ENCODE data around the gene NRSN2. TPM values are rescaled to one million over a fixed set of nuclear protein-coding genes. Genes with fewer than 3 reads are reported as not detected.
A peak's percentile ranks its signal among the peaks of the same experiment; 100 is the strongest.

Gene NRSN2
- total RNA-seq, 2 donors from 2014 or later: 24.7 to 38.4 TPM

GRCh38 chr20:298776-299391 is 48.0 kb upstream of the NRSN2 start:
- no peak for DNase-seq
- peak overlapping the region; percentile 96 for H3K27ac Mint-ChIP-seq
- H3K27ac ChIP-seq (ENCODE audit: low read depth, low read length): no peak overlapping the region

GRCh38 chr20:300345-300990 is 46.4 kb upstream of the NRSN2 start:
- Mint-ChIP-seq H3K4me3 (peak overlapping the region; percentile 96), H3K27ac (peak overlapping the region; percentile 97), H3K9me3 (peaks cover 3% of the 10 kb centered on the region), H3K27me3 (ENCODE audit: insufficient read depth) (peaks cover 17% of the 10 kb centered on the region), H3K36me3 (ENCODE audit: low read depth) (peaks cover 13% of the 10 kb centered on the region), H3K4me1 (peaks cover 38% of the 10 kb centered on the region)
- Histone ChIP-seq H3K9me3 (ENCODE audit: control insufficient read depth, low read length) (no peaks in the 10 kb centered on the region), H3K4me3 (ENCODE audit: low read length) (peak overlapping the region; percentile 90), H3K4me1 (ENCODE audit: control insufficient read depth, insufficient read depth, low read length) (peaks cover 9% of the 10 kb centered on the region), H3K27me3 (ENCODE audit: control insufficient read depth, insufficient read depth, low read length, poor library complexity, severe bottlenecking) (no peaks in the 10 kb centered on the region), H3K27ac (ENCODE audit: low read depth, low read length) (peak overlapping the region; percentile 58), H3K36me3 (ENCODE audit: control insufficient read depth, insufficient read depth, low read length) (peaks cover 3% of the 10 kb centered on the region), H3K9ac (ENCODE audit: extremely low read depth, low read length, poor library complexity, severe bottlenecking) (no peak overlapping the region)
- no peak for TF ChIP-seq CTCF (conservative IDR thresholded peaks at IDR 0.05)
- WGBS, 2 experiments (ENCODE audit: insufficient coverage in 1 of 2, insufficient read length in 1 of 2): 16 to 21% methylated on average over 5 to 10 of the region's 10 CpGs
- DNase-seq: peak; percentile 86

More at GRCh38 chr20:298776-299391, 48.0 kb upstream of the NRSN2 start:
- Mint-ChIP-seq H3K27me3 (ENCODE audit: insufficient read depth) (peaks cover 22% of the 10 kb centered on the region), H3K4me3 (peak overlapping the region; percentile 96), H3K9me3 (peaks cover 3% of the 10 kb centered on the region), H3K4me1 (peaks cover 40% of the 10 kb centered on the region), H3K36me3 (ENCODE audit: low read depth) (peaks cover 10% of the 10 kb centered on the region)
- peak overlapping the region; percentile 75 for H3K9ac ChIP-seq (ENCODE audit: extremely low read depth, low read length, poor library complexity, severe bottlenecking)
- TF ChIP-seq CTCF (conservative IDR thresholded peaks at IDR 0.05): no peak
- H3K36me3 ChIP-seq (ENCODE audit: control insufficient read depth, insufficient read depth, low read length): peaks cover 3% of the 10 kb centered on the region
- H3K27me3 ChIP-seq (ENCODE audit: control insufficient read depth, insufficient read depth, low read length, poor library complexity, severe bottlenecking): no peaks in the 10 kb centered on the region
- 0 to 8% methylated on average over 7 to 14 of the region's 15 CpGs for WGBS, 2 experiments (ENCODE audit: insufficient coverage in 1 of 2, insufficient read length in 1 of 2)
- peak overlapping the region; percentile 90 for H3K4me3 ChIP-seq (ENCODE audit: low read length)
- peaks cover 9% of the 10 kb centered on the region for H3K4me1 ChIP-seq (ENCODE audit: control insufficient read depth, insufficient read depth, low read length)
- H3K9me3 ChIP-seq (ENCODE audit: control insufficient read depth, low read length): no peaks in the 10 kb centered on the region

DNA sequence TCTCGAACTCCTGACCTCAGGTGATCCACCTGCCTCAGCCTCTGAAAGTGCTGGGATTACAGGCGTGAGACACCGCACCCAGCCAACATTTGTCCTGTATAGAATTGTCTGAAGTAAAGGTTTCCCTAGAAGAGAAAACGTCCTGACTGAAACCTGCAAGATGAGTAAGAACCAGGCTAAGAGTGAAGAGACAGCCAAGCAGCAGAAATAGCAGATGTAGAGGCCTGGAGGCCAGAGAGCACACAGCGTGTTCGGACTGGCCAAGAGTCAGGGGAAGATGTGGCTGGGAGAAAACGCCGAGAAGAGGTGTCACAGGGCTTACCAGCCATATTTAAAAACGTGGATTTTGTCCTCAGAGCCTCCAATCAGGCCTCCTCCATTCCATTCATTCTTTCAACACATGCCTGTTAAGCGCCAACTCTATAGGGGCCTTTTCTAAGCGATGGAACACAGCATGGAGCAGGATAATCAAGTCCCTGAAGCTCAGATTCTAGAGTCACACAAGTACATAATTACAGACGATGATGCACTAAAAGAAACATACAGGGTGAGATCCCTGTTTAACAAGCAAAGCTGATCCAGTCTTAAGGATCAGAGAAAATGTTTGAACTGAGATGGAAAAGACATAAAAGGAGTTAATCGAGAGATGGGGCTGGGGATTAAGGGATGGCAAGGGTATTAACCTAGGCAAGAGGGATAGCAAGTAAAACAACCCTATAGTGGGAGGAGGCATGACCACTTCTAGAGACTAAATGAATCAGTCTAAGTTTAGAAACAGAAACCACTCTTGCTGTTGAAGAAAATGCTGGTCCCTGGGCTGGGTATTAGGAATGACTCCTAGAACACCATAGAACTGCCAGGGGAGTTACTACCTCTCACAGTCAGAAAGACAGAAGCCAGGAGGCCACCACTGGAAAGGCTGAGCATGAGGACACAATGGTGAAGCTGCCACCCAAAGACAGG is 44.7 kb upstream of the NRSN2 start:
- peaks cover 3% of the 10 kb centered on the region for H3K9me3 Mint-ChIP-seq
- Histone ChIP-seq H3K36me3 (ENCODE audit: control insufficient read depth, insufficient read depth, low read length) (peaks cover 3% of the 10 kb centered on the region), H3K27me3 (ENCODE audit: control insufficient read depth, insufficient read depth, low read length, poor library complexity, severe bottlenecking) (no peaks in the 10 kb centered on the region), H3K9me3 (ENCODE audit: control insufficient read depth, low read length) (no peaks in the 10 kb centered on the region), H3K27ac (ENCODE audit: low read depth, low read length) (no peak overlapping the region), H3K4me3 (ENCODE audit: low read length) (no peak overlapping the region), H3K4me1 (ENCODE audit: control insufficient read depth, insufficient read depth, low read length) (peaks cover 9% of the 10 kb centered on the region), H3K9ac (ENCODE audit: extremely low read depth, low read length, poor library complexity, severe bottlenecking) (no peak overlapping the region)
- no peak for DNase-seq
- peaks cover 13% of the 10 kb centered on the region for H3K36me3 Mint-ChIP-seq (ENCODE audit: low read depth)
- no peak overlapping the region for H3K4me3 Mint-ChIP-seq
- H3K4me1 Mint-ChIP-seq: peaks cover 30% of the 10 kb centered on the region
- peak overlapping the region; percentile 60 for H3K27ac Mint-ChIP-seq
- WGBS, 2 experiments (ENCODE audit: insufficient coverage in 1 of 2, insufficient read length in 1 of 2): 70 to 74% methylated on average over 11 to 13 of the region's 13 CpGs
- TF ChIP-seq CTCF (conservative IDR thresholded peaks at IDR 0.05): no peak
- H3K27me3 Mint-ChIP-seq (ENCODE audit: insufficient read depth): peaks cover 13% of the 10 kb centered on the region

Data from endodermal cell (in vitro differentiated cells).